22Rv1 (cell line): ENCODE results near the gene ALOX15.

Experiments used
- CTCF ChIP-seq: fragments of 450-650 bp; IDR thresholded peaks from 2 replicates; pipeline ENCODE4 v1.5.1; 2017; ENCODE audit warnings: mild to moderate bottlenecking
- ZFX ChIP-seq: fragments of 450-650 bp; IDR thresholded peaks from 2 replicates; pipeline ENCODE4 v1.6.1; 2017; ENCODE audit warnings: antibody characterized with exemption, borderline replicate concordance

GRCh38 chr17:4600563-4600962 lies 40.9 kb downstream of the ALOX15 start:
- no peak for TF ChIP-seq CTCF
- no peak for TF ChIP-seq ZFX
